GM19467 (cell line): ENCODE results near the gene SS18L1.
"Not testable (repeated sequence)": the region's sequence is repeated elsewhere in the genome, so short reads cannot be mapped to it uniquely, and the experiment has no call there.

Source experiments
- ATAC-seq: cut with Tn5 transposase; IDR thresholded peaks from one replicate; pipeline ENCODE4 v1.9.1; 2021; ENCODE audit warnings: mild to moderate bottlenecking, moderate library complexity; ENCODE audit not compliant: unreplicated experiment

Gene SS18L1

GRCh38 chr20:62143081-62143956 is at the start of gene SS18L1, which contains the start of gene PSMA7:
Gene SS18L1, plus strand, starts transcription at chr20:62143769. Its CDS starts 52 bp downstream, at chr20:62143821.
Gene PSMA7, minus strand, starts transcription at chr20:62143394. Its CDS starts 91 bp downstream, at chr20:62143303.
- peak; percentile 69 for ATAC-seq

- ATAC-seq: no peak
Measured at GRCh38 chr20:62096421-62097380, 46.9 kb upstream of the SS18L1 start.

- ATAC-seq: no peak
Measured at GRCh38 chr20:62097881-62098407, 45.6 kb upstream of the SS18L1 start.

GRCh38 chr20:62101078-62101477 is 42.5 kb upstream of the SS18L1 start:
- ATAC-seq: no peak

- no peak for ATAC-seq
Measured at GRCh38 chr20:62103508-62104233, 39.9 kb upstream of the SS18L1 start.

- no peak for ATAC-seq
Measured at GRCh38 chr20:62104234-62104789, 39.3 kb upstream of the SS18L1 start.

- no peak for ATAC-seq
Measured at GRCh38 chr20:62104791-62105345, 38.7 kb upstream of the SS18L1 start.

GRCh38 chr20:62105592-62105991 is 38.0 kb upstream of the SS18L1 start:
- no peak for ATAC-seq

- no peak for ATAC-seq
Measured at GRCh38 chr20:62111148-62111547, 32.4 kb upstream of the SS18L1 start.

- ATAC-seq: no peak
Measured at GRCh38 chr20:62112368-62112767, 31.2 kb upstream of the SS18L1 start.

- ATAC-seq: no peak
Measured at GRCh38 chr20:62114894-62115293, 28.7 kb upstream of the SS18L1 start.

- not testable (repeated sequence) for ATAC-seq
Measured at GRCh38 chr20:62115800-62116407, 27.7 kb upstream of the SS18L1 start.

GRCh38 chr20:62116558-62117361 is 26.8 kb upstream of the SS18L1 start:
- ATAC-seq: no peak

GRCh38 chr20:62117362-62117646 is 26.3 kb upstream of the SS18L1 start:
- no peak for ATAC-seq

- ATAC-seq: no peak
Measured at GRCh38 chr20:62117658-62118057, 25.9 kb upstream of the SS18L1 start.

GRCh38 chr20:62118113-62119043 is 25.2 kb upstream of the SS18L1 start:
- no peak for ATAC-seq

GRCh38 chr20:62119115-62119514 is 24.5 kb upstream of the SS18L1 start:
- no peak for ATAC-seq
